Articular chondrocyte of knee joint (primary cell): ENCODE results near the gene MNX1. TPM values are rescaled to one million over a fixed set of nuclear protein-coding genes. Genes with fewer than 3 reads are reported as not detected.

Experiments used
- total RNA-seq: library from RNA; depleted of rRNA; stranded (reverse); fragments of >200 nt; gene quantifications from 2 replicates; pipeline ENCODE4 v1.2.3, GENCODE V29; 2012

The MNX1 gene
- total RNA-seq, result not detected in 2 replicates

DNA sequence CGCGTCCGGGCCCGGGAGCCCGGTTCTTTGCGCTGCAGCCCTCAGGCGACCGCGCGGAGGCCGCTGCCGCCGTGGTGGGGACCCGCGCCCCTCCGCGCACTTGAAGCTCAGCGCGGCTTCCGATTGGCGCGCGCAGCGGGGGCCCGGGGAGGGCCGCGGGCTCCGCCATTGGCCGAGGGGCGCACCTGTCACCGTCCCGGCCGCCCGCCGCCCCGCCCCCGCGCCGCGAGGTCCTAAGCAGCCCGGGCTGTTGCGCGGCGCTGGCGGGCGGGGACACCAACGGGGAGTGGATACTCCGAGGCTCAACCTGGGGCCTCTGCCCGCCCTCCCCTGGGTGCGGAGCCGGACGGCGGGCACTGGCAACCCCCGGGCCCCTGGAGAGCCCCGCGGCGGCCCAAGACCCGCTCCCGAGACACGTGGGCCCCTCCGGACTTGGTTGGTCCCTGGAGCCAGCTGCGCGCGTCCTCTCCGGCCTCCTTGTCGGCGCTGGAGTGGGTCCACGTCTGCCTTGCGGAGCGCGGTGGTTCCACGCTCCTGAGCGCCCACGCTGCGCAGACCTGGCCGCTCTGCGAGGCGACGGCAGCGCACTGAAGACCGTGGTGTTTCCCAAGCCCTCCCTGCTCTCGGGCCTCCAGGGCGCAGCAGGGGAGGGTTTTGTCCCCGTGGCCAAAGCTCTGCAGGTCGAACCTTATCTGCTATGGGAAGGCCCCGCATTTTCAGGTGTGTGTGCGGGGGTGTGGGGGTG, at the start of gene MNX1:
Gene MNX1 (minus strand): TSS at position 76 of the 745 bp plus-strand sequence. CDS start 313 bp downstream, outside the sequence.

Other genes starting within 250 kb of the MNX1 start
- 50.6 and 53.8 TPM in 2 replicates for gene LMBR1, start 117.5 kb downstream of the MNX1 start, total RNA-seq
- gene NOM1, start 61.0 kb downstream of the MNX1 start, total RNA-seq, result 15.7 and 17.9 TPM in 2 replicates
- gene UBE3C, start 128.3 kb upstream of the MNX1 start, total RNA-seq, result 93.1 and 98.3 TPM in 2 replicates